GM23338 (cell line): Measurements from ENCODE around the gene DDIAS. TPM values are rescaled to one million over a fixed set of nuclear protein-coding genes. Genes with fewer than 3 reads are reported as not detected.
"Not testable (repeated sequence)": the region's sequence is repeated elsewhere in the genome, so short reads cannot be mapped to it uniquely, and the experiment has no call there.

Experiments used
- ATAC-seq: fragments of 200-7000 bp; cut with Tn5 transposase; 3 replicates; pipeline ENCODE4 v1.9.1; 2020
- DNase-seq: peaks from one replicate; pipeline ENCODE4 v3.0.0-alpha.2; 2015; ENCODE audit warnings: low spot score
- H2AFZ ChIP-seq: fragments of 200-600 bp; sonication (generic); 2 replicates; pipeline ENCODE4 v1.8.0; 2016; ENCODE audit warnings: antibody characterized with exemption, mild to moderate bottlenecking, moderate library complexity
- H3F3A ChIP-seq: fragments of 200-600 bp; sonication (generic); replicated peaks from 2 replicates; pipeline ENCODE4 v1.8.0; 2017; ENCODE audit warnings: antibody characterized with exemption, mixed run types, low read depth
- H3K27ac ChIP-seq: fragments of 200-600 bp; sonication (generic); 2 replicates; pipeline ENCODE4 v1.6.1; 2016; ENCODE audit warnings: low read depth
- H3K27me3 ChIP-seq: fragments of 200-600 bp; sonication (generic); 2 replicates; pipeline ENCODE4 v1.8.0; 2016; ENCODE audit warnings: mild to moderate bottlenecking, mixed run types, moderate library complexity; ENCODE audit not compliant: insufficient read depth
- H3K36me3 ChIP-seq: fragments of 200-600 bp; sonication (generic); 2 replicates; pipeline ENCODE4 v1.8.0; 2016; ENCODE audit warnings: mild to moderate bottlenecking; ENCODE audit not compliant: insufficient read depth
- H3K4me1 ChIP-seq: fragments of 200-600 bp; sonication (generic); 2 replicates; pipeline ENCODE4 v1.8.0; 2016; ENCODE audit warnings: mild to moderate bottlenecking, moderate library complexity; ENCODE audit not compliant: insufficient read depth
- H3K4me2 ChIP-seq: fragments of 200-600 bp; sonication (generic); 2 replicates; pipeline ENCODE4 v1.7.1; 2017; ENCODE audit warnings: mixed run types
- H3K4me3 ChIP-seq: fragments of 200-600 bp; sonication (generic); 2 replicates; pipeline ENCODE4 v1.6.1; 2016; ENCODE audit warnings: mixed run types
- H3K79me2 ChIP-seq: fragments of 200-600 bp; sonication (generic); replicated peaks from 2 replicates; pipeline ENCODE4 v1.8.0; 2017; ENCODE audit warnings: mild to moderate bottlenecking; ENCODE audit not compliant: insufficient read depth
- H3K9me2 ChIP-seq: fragments of 200-600 bp; sonication (generic); 2 replicates; pipeline ENCODE4 v1.8.0; 2017; ENCODE audit not compliant: insufficient read depth
- H4K20me1 ChIP-seq: fragments of 200-600 bp; sonication (generic); replicated peaks from 2 replicates; pipeline ENCODE4 v1.8.0; 2017; ENCODE audit warnings: mild to moderate bottlenecking; ENCODE audit not compliant: insufficient read depth
- H3K27ac Mint-ChIP-seq: 2 replicates; pipeline ENCODE4 v1.8.0; 2020; ENCODE audit warnings: inconsistent platforms, mild to moderate bottlenecking, moderate library complexity, mixed read lengths
- H3K27me3 Mint-ChIP-seq: 3 replicates; pipeline ENCODE4 v1.8.0; 2022; ENCODE audit warnings: low read depth, mild to moderate bottlenecking, moderate library complexity, mixed read lengths, inconsistent platforms; ENCODE audit not compliant: insufficient read depth, poor library complexity
- H3K36me3 Mint-ChIP-seq: 3 replicates; pipeline ENCODE4 v1.8.0; 2021; ENCODE audit warnings: low read depth, mild to moderate bottlenecking, inconsistent platforms, moderate library complexity, mixed read lengths
- H3K4me1 Mint-ChIP-seq: 3 replicates; pipeline ENCODE4 v1.8.0; 2020; ENCODE audit warnings: mild to moderate bottlenecking, inconsistent platforms, mixed read lengths
- H3K4me3 Mint-ChIP-seq: 3 replicates; pipeline ENCODE4 v1.8.0; 2021; ENCODE audit warnings: moderate library complexity, mild to moderate bottlenecking, inconsistent platforms, mixed read lengths
- H3K9me3 Mint-ChIP-seq: 3 replicates; pipeline ENCODE4 v1.8.0; 2020; ENCODE audit warnings: moderate library complexity, mild to moderate bottlenecking, inconsistent platforms, mixed read lengths
- POLR2AphosphoS5 ChIP-seq: IDR thresholded peaks from 2 replicates; pipeline ENCODE4 v1.6.1; 2016; ENCODE audit warnings: antibody characterized with exemption, low read depth
- ZNF331 ChIP-seq: fragments of 250-450 bp; sonication (Bioruptor Pico); IDR thresholded peaks from 2 replicates; pipeline ENCODE4 v1.5.0; 2020; ENCODE audit warnings: low read depth, mild to moderate bottlenecking, moderate library complexity
- polyA plus RNA-seq: library from polyadenylated mRNA; unstranded; fragments of >200 nt; fragmentation: Nextera tagmentation; extraction: Ambion mirVana; gene quantifications from 2 replicates; pipeline ENCODE4 v1.2.1, GENCODE V29; 2016
- total RNA-seq: library from RNA; depleted of rRNA; stranded (reverse); fragments of >200 nt; shearing (Covaris generic); gene quantifications from 2 replicates; pipeline ENCODE4 v1.2.3, GENCODE V29; 2014
- TF ChIP-seq, protein P1 (sequence below): IDR thresholded peaks from one replicate; pipeline ENCODE4 v1.6.1; 2018; ENCODE audit warnings: antibody characterized with exemption; ENCODE audit not compliant: unreplicated experiment

DDIAS gene
- total and polyA plus RNA-seq, 2 experiments from 2014 or later = 19.5 to 53.0 TPM

- H3K9me2 ChIP-seq, H3K4me1 ChIP-seq, H3K4me1 Mint-ChIP-seq, H3K9me3 Mint-ChIP-seq, H4K20me1 ChIP-seq, H3K4me3 Mint-ChIP-seq, DNase-seq, H3K36me3 ChIP-seq, H3K4me2 ChIP-seq, ATAC-seq, H3K27ac ChIP-seq, H3K27me3 ChIP-seq, H3K4me3 ChIP-seq, H2AFZ ChIP-seq, H3F3A ChIP-seq, H3K36me3 Mint-ChIP-seq, H3K27ac Mint-ChIP-seq, H3K79me2 ChIP-seq, H3K27me3 Mint-ChIP-seq: not testable (repeated sequence)
These were observed 41.9 kb downstream of the DDIAS start for GRCh38 chr11:82943430-82943829.

DNA sequence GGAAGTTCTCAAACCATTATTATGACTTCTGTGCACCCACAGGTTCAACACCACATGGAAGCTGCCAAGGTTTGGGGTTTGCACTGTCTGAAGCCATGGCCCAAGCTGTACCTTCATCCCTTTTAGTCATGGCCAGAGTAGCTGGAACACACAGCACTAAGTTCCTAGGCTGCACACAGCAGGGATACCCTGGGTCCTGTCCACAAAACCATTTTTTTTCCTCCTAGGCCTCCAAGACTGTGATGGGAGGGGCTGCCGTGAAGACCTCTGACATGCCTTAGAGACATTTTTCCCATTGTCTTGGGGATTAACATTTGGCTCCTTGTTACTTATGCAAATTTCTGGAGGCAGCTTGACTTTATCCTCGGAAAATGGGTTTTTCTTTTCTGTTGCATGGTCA, 42.7 kb downstream of the DDIAS start:
- no peak overlapping the region; the same call in 1 of the 2 replicates for H3K27ac Mint-ChIP-seq
- Histone ChIP-seq H3K4me1 (no peaks in the 10 kb centered on the region), H3K79me2 (no peaks in the 10 kb centered on the region), H3K9me2 (peaks cover 4% of the 10 kb centered on the region; the same call in 1 of the 2 replicates), H3K4me3 (no peak overlapping the region), H3K27me3 (no peaks in the 10 kb centered on the region), H3K36me3 (no peaks in the 10 kb centered on the region), H3F3A (no peaks in the 10 kb centered on the region), H4K20me1 (no peaks in the 10 kb centered on the region), H2AFZ (no peak overlapping the region; the same call in 1 of the 2 replicates), H3K4me2 (no peak overlapping the region), H3K27ac (no peak overlapping the region)
- ATAC-seq (no peak), DNase-seq (no peak)
- no peaks in the 10 kb centered on the region for H3K4me1 Mint-ChIP-seq
- TF ChIP-seq, protein P1, sequence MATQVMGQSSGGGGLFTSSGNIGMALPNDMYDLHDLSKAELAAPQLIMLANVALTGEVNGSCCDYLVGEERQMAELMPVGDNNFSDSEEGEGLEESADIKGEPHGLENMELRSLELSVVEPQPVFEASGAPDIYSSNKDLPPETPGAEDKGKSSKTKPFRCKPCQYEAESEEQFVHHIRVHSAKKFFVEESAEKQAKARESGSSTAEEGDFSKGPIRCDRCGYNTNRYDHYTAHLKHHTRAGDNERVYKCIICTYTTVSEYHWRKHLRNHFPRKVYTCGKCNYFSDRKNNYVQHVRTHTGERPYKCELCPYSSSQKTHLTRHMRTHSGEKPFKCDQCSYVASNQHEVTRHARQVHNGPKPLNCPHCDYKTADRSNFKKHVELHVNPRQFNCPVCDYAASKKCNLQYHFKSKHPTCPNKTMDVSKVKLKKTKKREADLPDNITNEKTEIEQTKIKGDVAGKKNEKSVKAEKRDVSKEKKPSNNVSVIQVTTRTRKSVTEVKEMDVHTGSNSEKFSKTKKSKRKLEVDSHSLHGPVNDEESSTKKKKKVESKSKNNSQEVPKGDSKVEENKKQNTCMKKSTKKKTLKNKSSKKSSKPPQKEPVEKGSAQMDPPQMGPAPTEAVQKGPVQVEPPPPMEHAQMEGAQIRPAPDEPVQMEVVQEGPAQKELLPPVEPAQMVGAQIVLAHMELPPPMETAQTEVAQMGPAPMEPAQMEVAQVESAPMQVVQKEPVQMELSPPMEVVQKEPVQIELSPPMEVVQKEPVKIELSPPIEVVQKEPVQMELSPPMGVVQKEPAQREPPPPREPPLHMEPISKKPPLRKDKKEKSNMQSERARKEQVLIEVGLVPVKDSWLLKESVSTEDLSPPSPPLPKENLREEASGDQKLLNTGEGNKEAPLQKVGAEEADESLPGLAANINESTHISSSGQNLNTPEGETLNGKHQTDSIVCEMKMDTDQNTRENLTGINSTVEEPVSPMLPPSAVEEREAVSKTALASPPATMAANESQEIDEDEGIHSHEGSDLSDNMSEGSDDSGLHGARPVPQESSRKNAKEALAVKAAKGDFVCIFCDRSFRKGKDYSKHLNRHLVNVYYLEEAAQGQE = no peak
- TF ChIP-seq ZNF331 (CRISPR knock-in tag) (no peak), POLR2AphosphoS5 (no peak)
- 0 out of 3 replicates have a peak, but pooled peaks cover 3% of the 10 kb centered on the region for H3K36me3 Mint-ChIP-seq
- no peak overlapping the region for H3K4me3 Mint-ChIP-seq
- no peaks in the 10 kb centered on the region; the same call in 1 of the 3 replicates for H3K9me3 Mint-ChIP-seq
- no peaks in the 10 kb centered on the region for H3K27me3 Mint-ChIP-seq

GRCh38 chr11:82945041-82945440, 43.5 kb downstream of the DDIAS start:
- ATAC-seq, H3K27ac Mint-ChIP-seq, H3K9me2 ChIP-seq, H3F3A ChIP-seq, H3K27me3 Mint-ChIP-seq, H4K20me1 ChIP-seq, H3K27me3 ChIP-seq, H3K4me3 ChIP-seq, H3K4me2 ChIP-seq, DNase-seq, H2AFZ ChIP-seq, H3K36me3 ChIP-seq, H3K36me3 Mint-ChIP-seq, H3K4me1 Mint-ChIP-seq, H3K9me3 Mint-ChIP-seq, H3K79me2 ChIP-seq, H3K4me3 Mint-ChIP-seq, H3K4me1 ChIP-seq, H3K27ac ChIP-seq: not testable (repeated sequence)
